Measurements from ENCODE around the gene PGGT1B. TPM values are rescaled to one million over a fixed set of nuclear protein-coding genes. Genes with fewer than 3 reads are reported as not detected.
A peak's percentile ranks its signal among the peaks of the same experiment; 100 is the strongest.
"Not testable (repeated sequence)": the region's sequence is repeated elsewhere in the genome, so short reads cannot be mapped to it uniquely, and the experiment has no call there.

The PGGT1B gene
- total RNA-seq, 1 donor from 2014 or later = 5.6 TPM

DNA sequence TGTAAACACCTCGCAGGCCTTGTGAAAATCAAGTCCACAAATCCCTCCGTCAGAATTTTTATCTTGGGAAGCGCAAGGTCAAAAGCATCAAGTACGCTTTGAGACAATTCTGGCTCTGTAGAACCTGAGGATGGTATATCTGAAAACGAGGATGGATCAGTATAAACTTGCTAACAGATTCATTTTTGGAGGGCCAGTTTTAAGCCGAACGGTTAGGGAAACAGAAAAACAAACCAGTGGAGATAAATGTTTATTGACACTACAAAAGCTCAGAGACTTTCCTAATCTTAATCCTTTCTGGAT lies 352 bp upstream of the PGGT1B start:
- H3K4me1 ChIP-seq = peaks cover 21% of the 10 kb centered on the region
- H3K9me3 ChIP-seq = no peaks in the 10 kb centered on the region
- peak overlapping the region; percentile 64 to 97 for H3K4me3 ChIP-seq
- no peaks in the 10 kb centered on the region for H3K36me3 ChIP-seq
- intact Hi-C loops (cut with DNase I) = no loop called here
- no peak for DNase-seq (ENCODE audit: extremely low spot score in 2 of 2)
- TF ChIP-seq, protein P1, sequence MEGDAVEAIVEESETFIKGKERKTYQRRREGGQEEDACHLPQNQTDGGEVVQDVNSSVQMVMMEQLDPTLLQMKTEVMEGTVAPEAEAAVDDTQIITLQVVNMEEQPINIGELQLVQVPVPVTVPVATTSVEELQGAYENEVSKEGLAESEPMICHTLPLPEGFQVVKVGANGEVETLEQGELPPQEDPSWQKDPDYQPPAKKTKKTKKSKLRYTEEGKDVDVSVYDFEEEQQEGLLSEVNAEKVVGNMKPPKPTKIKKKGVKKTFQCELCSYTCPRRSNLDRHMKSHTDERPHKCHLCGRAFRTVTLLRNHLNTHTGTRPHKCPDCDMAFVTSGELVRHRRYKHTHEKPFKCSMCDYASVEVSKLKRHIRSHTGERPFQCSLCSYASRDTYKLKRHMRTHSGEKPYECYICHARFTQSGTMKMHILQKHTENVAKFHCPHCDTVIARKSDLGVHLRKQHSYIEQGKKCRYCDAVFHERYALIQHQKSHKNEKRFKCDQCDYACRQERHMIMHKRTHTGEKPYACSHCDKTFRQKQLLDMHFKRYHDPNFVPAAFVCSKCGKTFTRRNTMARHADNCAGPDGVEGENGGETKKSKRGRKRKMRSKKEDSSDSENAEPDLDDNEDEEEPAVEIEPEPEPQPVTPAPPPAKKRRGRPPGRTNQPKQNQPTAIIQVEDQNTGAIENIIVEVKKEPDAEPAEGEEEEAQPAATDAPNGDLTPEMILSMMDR (IDR thresholded peaks at IDR 0.05) = no peak
- TF ChIP-seq POLR2AphosphoS5 (IDR thresholded peaks at IDR 0.05; ENCODE audit: insufficient read depth in 1 of 2, low read depth in 1 of 2) (no peak), POLR2A (IDR thresholded peaks at IDR 0.05) (no peak)
- peak overlapping the region; percentile 79 for H3K27ac ChIP-seq
- H3K27me3 ChIP-seq = no peaks in the 10 kb centered on the region

GRCh38 chr5:115262011-115262320 lies 711 bp downstream of the PGGT1B start:
- TF ChIP-seq, protein P1 (IDR thresholded peaks at IDR 0.05) = no peak
- no peak for TF ChIP-seq POLR2AphosphoS5 (IDR thresholded peaks at IDR 0.05; ENCODE audit: insufficient read depth in 1 of 2, low read depth in 1 of 2)
- no peak for TF ChIP-seq POLR2A (IDR thresholded peaks at IDR 0.05)
- H3K36me3 ChIP-seq = no peaks in the 10 kb centered on the region
- H3K27ac ChIP-seq = peak overlapping the region; percentile 79

GRCh38 chr5:115260248-115260647 lies 2.4 kb downstream of the PGGT1B start:
- no peak overlapping the region for H3K27ac ChIP-seq
- H3K36me3 ChIP-seq = no peaks in the 10 kb centered on the region
- no peaks in the 10 kb centered on the region for H3K27me3 ChIP-seq
- TF ChIP-seq POLR2A (IDR thresholded peaks at IDR 0.05) = no peak
- TF ChIP-seq POLR2AphosphoS5 (IDR thresholded peaks at IDR 0.05; ENCODE audit: insufficient read depth in 1 of 2, low read depth in 1 of 2) = no peak
- TF ChIP-seq, protein P1 (IDR thresholded peaks at IDR 0.05) = no peak
- H3K9me3 ChIP-seq = no peaks in the 10 kb centered on the region
- DNase-seq (ENCODE audit: extremely low spot score in 2 of 2) = no peak
- H3K4me3 ChIP-seq = no peak overlapping the region
- intact Hi-C loops (cut with DNase I) = no loop called here
- H3K4me1 ChIP-seq = peaks cover 21% of the 10 kb centered on the region

More at GRCh38 chr5:115262011-115262320, 711 bp downstream of the PGGT1B start:
- peak overlapping the region; percentile 64 to 97 for H3K4me3 ChIP-seq
- intact Hi-C loops (cut with DNase I) = no loop called here
- no peaks in the 10 kb centered on the region for H3K9me3 ChIP-seq
- no peaks in the 10 kb centered on the region for H3K27me3 ChIP-seq
- peaks cover 21% of the 10 kb centered on the region for H3K4me1 ChIP-seq
- DNase-seq (ENCODE audit: extremely low spot score in 2 of 2) = no peak

DNA sequence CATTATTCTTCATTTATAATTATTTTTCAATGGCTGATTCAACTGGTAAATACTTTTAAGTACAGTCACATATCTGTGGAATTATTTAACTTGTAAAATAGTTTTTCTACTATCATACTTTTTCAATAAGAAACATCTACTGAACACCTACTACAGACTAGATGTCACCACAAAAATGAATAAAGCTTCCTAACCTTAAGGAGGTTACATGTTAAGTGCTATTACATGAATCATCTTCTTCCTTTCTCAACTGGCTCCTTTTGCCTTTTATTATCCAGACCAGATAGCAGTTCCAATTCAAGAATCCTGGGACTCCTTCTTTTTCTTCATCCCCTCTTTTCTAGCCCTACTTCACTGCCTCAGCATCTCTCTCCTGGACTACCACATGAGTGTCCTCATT lies 4.7 kb downstream of the PGGT1B start:
- no peaks in the 10 kb centered on the region for H3K9me3 ChIP-seq
- TF ChIP-seq, protein P1 (IDR thresholded peaks at IDR 0.05) = no peak
- no peak for TF ChIP-seq POLR2AphosphoS5 (IDR thresholded peaks at IDR 0.05; ENCODE audit: insufficient read depth in 1 of 2, low read depth in 1 of 2)
- no peak for TF ChIP-seq POLR2A (IDR thresholded peaks at IDR 0.05)
- intact Hi-C loops (cut with DNase I) = no loop called here
- DNase-seq (ENCODE audit: extremely low spot score in 2 of 2) = no peak
- H3K4me1 ChIP-seq = peaks cover 21% of the 10 kb centered on the region
- H3K4me3 ChIP-seq = no peak overlapping the region
- H3K27ac ChIP-seq = no peak overlapping the region
- no peaks in the 10 kb centered on the region for H3K27me3 ChIP-seq
- H3K36me3 ChIP-seq = no peaks in the 10 kb centered on the region

GRCh38 chr5:115249379-115249778 lies 13.3 kb downstream of the PGGT1B start:
- not testable (repeated sequence) for H3K9me3 ChIP-seq; H3K27ac ChIP-seq; DNase-seq (ENCODE audit: extremely low spot score in 2 of 2); H3K36me3 ChIP-seq; H3K27me3 ChIP-seq; H3K4me3 ChIP-seq
- peaks cover 13% of the 10 kb centered on the region for H3K4me1 ChIP-seq
- intact Hi-C loops (cut with DNase I) = loop anchor here (10.0 kb wide), 1 partner anchor 155 kb away; no protein-coding TSS in a partner anchor
